GM21526 (cell line): ENCODE data around the gene MAML1.
"Not testable (repeated sequence)": the region's sequence is repeated elsewhere in the genome, so short reads cannot be mapped to it uniquely, and the experiment has no call there.

ENCODE experiments used
- ATAC-seq: cut with Tn5 transposase; IDR thresholded peaks from one replicate; pipeline ENCODE4 v1.9.1; 2021; ENCODE audit warnings: moderate library complexity; ENCODE audit not compliant: unreplicated experiment, low FRiP score

The MAML1 gene

GRCh38 chr5:179731791-179732411 lies 721 bp upstream of the MAML1 start:
- peak; percentile 8 for ATAC-seq

GRCh38 chr5:179732918-179733771 lies 523 bp downstream of the MAML1 start:
- ATAC-seq: peak; percentile 29

GRCh38 chr5:179733772-179734126 lies 1.1 kb downstream of the MAML1 start:
- no peak for ATAC-seq

GRCh38 chr5:179734536-179735164 lies 2.0 kb downstream of the MAML1 start:
- ATAC-seq: no peak

GRCh38 chr5:179738742-179739141 lies 6.1 kb downstream of the MAML1 start:
- no peak for ATAC-seq

GRCh38 chr5:179744106-179744505 lies 11.5 kb downstream of the MAML1 start:
- not testable (repeated sequence) for ATAC-seq

- ATAC-seq: no peak
These were observed 14.2 kb downstream of the MAML1 start for GRCh38 chr5:179746872-179747271.

- ATAC-seq: no peak
These were observed 15.2 kb downstream of the MAML1 start for GRCh38 chr5:179747811-179748210.

- no peak for ATAC-seq
These were observed 17.4 kb downstream of the MAML1 start for GRCh38 chr5:179749857-179750508.

GRCh38 chr5:179753971-179754370 lies 21.3 kb downstream of the MAML1 start:
- ATAC-seq: no peak

- ATAC-seq: no peak
These were observed 22.4 kb downstream of the MAML1 start for GRCh38 chr5:179755022-179755421.

- no peak for ATAC-seq
These were observed 26.3 kb downstream of the MAML1 start for GRCh38 chr5:179758955-179759354.

- ATAC-seq: peak; percentile 55
These were observed 27.2 kb downstream of the MAML1 start for GRCh38 chr5:179759581-179760551.

GRCh38 chr5:179762079-179762780 lies 29.6 kb downstream of the MAML1 start:
- no peak for ATAC-seq

- ATAC-seq: no peak
These were observed 30.2 kb downstream of the MAML1 start for GRCh38 chr5:179762781-179763176.

GRCh38 chr5:179763215-179763945 lies 30.8 kb downstream of the MAML1 start:
- ATAC-seq: peak; percentile 42

- no peak for ATAC-seq
These were observed 31.4 kb downstream of the MAML1 start for GRCh38 chr5:179764056-179764455.

GRCh38 chr5:179765400-179765799 lies 32.8 kb downstream of the MAML1 start:
- no peak for ATAC-seq
